K562 (cell line): ENCODE results near the gene PRSS50. TPM values are rescaled to one million over a fixed set of nuclear protein-coding genes. Genes with fewer than 3 reads are reported as not detected.

Source experiments
- ATAC-seq: fragments of 200-7000 bp; cut with Tn5 transposase; 3 replicates; pipeline ENCODE4 v1.9.1; 2020; ENCODE audit warnings: moderate library complexity
- BruUV-seq: library from RNA; stranded (reverse); fragments of 400-500 nt; replicated peaks from 2 replicates; lab custom pipeline; 2021; lab: Mats Ljungman, UMichigan
- CTCF ChIA-PET: fragments of 300-600 bp; formaldehyde crosslinking; extraction: SDS; loops from one replicate; lab custom pipeline; 2021; ENCODE audit warnings: low intra/inter-chr PET ratio; lab: Yijun Ruan, JAX
- POLR2A ChIA-PET: fragments of 300-600, 350-650 bp; sonication (Branson Sonifier 250); formaldehyde crosslinking; extraction: SDS; loops from one replicate; lab custom pipeline; 2021; ENCODE audit warnings: antibody characterized with exemption, inconsistent platforms; lab: Yijun Ruan, JAX
- DNase-seq, 4 experiments: peaks; one replicate each; pipeline versions ENCODE4 v3.0.0 to v3.0.0-alpha.2; 2011 to 2018; ENCODE audit warnings: low spot score in 3 of 4, mixed read lengths in 3 of 4; ENCODE audit errors: extremely low read depth in 1 of 4
- FAIRE-seq: peaks from 2 replicates; lab custom pipeline; 2011; peaks lifted over from hg19 to GRCh38; lab: Jason Lieb, UNC
- H2AFZ ChIP-seq: 2 replicates; pipeline ENCODE4 v1.6.0; 2011; ENCODE audit warnings: low read depth, low read length, control low read depth, inconsistent platforms
- H3K27ac ChIP-seq: fragments of 200-600 bp; 3 replicates; pipeline ENCODE4 v1.8.0; 2011; ENCODE audit warnings: low read depth, mild to moderate bottlenecking, control low read depth, inconsistent platforms, low read length, moderate library complexity, mixed read lengths; ENCODE audit errors: extremely low read depth
- H3K27me3 ChIP-seq, 2 experiments: fragments of 300-600 bp in 1 of 2; 2 replicates in 1 of 2; 3 replicates in 1 of 2; pipeline versions ENCODE4 v1.6.0 to v1.8.0; 2011; ENCODE audit warnings: inconsistent platforms in 2 of 2, low read length in 2 of 2, mild to moderate bottlenecking in 1 of 2, mixed read lengths in 1 of 2, moderate library complexity in 1 of 2; ENCODE audit not compliant: control insufficient read depth in 2 of 2, insufficient read depth in 2 of 2
- H3K36me3 ChIP-seq: fragments of 300-600 bp; 3 replicates; pipeline ENCODE4 v1.8.0; 2011; ENCODE audit warnings: mild to moderate bottlenecking, low read length, inconsistent platforms; ENCODE audit not compliant: control insufficient read depth, insufficient read depth
- H3K4me1 ChIP-seq, 2 experiments: fragments of 200-600 bp in 1 of 2; replicated peaks in 1 of 2; 2 replicates in 1 of 2; 3 replicates in 1 of 2; pipeline versions ENCODE4 v1.5.1 to v1.8.0; 2011; ENCODE audit warnings: inconsistent platforms in 2 of 2, low read length in 2 of 2, mild to moderate bottlenecking in 1 of 2, mixed read lengths in 1 of 2, moderate library complexity in 1 of 2; ENCODE audit not compliant: control insufficient read depth in 2 of 2, insufficient read depth in 2 of 2
- H3K4me2 ChIP-seq: 2 replicates; pipeline ENCODE4 v1.6.1; 2011; ENCODE audit warnings: low read length, control low read depth, inconsistent platforms, mixed read lengths; ENCODE audit not compliant: insufficient read depth
- H3K4me3 ChIP-seq: fragments of 200-600 bp; sonication (generic), shearing (Covaris generic); 2 replicates; pipeline ENCODE4 v1.5.1; 2016; ENCODE audit warnings: control low read depth, inconsistent platforms
- H3K79me2 ChIP-seq: fragments of 200-600 bp; 3 replicates; pipeline ENCODE4 v1.8.0; 2011; ENCODE audit warnings: low read length, inconsistent platforms; ENCODE audit not compliant: control insufficient read depth, insufficient read depth
- H3K9ac ChIP-seq, 2 experiments: 2 replicates each; pipeline versions ENCODE4 v1.6.0 to v1.6.1; 2011; ENCODE audit warnings: low read depth in 2 of 2, low read length in 2 of 2, control low read depth in 1 of 2, inconsistent platforms in 1 of 2, mild to moderate bottlenecking in 1 of 2, mixed read lengths in 1 of 2; ENCODE audit not compliant: insufficient read depth in 1 of 2
- H3K9me1 ChIP-seq: one replicate; pipeline ENCODE4 v1.6.0; 2011; ENCODE audit warnings: inconsistent platforms, mild to moderate bottlenecking, low read length, moderate library complexity; ENCODE audit not compliant: control insufficient read depth, insufficient read depth
- H3K9me3 ChIP-seq: replicated peaks from 2 replicates; pipeline ENCODE4 v1.5.1; 2011; ENCODE audit warnings: low read depth, low read length, inconsistent platforms; ENCODE audit not compliant: control insufficient read depth, insufficient read depth
- H4K20me1 ChIP-seq: replicated peaks from 2 replicates; pipeline ENCODE4 v1.6.1; 2011; ENCODE audit warnings: low read length, inconsistent platforms, mixed read lengths; ENCODE audit not compliant: control insufficient read depth, insufficient read depth
- ARID3B ChIP-seq: fragments of 250-450 bp; sonication (Bioruptor Pico); IDR thresholded peaks from 2 replicates; pipeline ENCODE4 v1.4.0; 2020; ENCODE audit warnings: borderline replicate concordance
- CBX3 ChIP-seq, 2 experiments: IDR thresholded peaks; 1 replicate in 1 of 2; 2 replicates in 1 of 2; pipeline ENCODE4 v1.6.1; 2012; ENCODE audit warnings: inconsistent platforms in 2 of 2, low read length in 2 of 2, borderline replicate concordance in 1 of 2, control low read depth in 1 of 2
- CSDE1 ChIP-seq, 2 experiments: fragments of 450-650 bp; IDR thresholded peaks; 2 replicates each; pipeline ENCODE4 v1.6.1; 2016; ENCODE audit warnings: mild to moderate bottlenecking in 1 of 2
- EP400 ChIP-seq: fragments of 450-650 bp; IDR thresholded peaks from 2 replicates; pipeline ENCODE4 v1.6.1; 2017; ENCODE audit warnings: antibody characterized with exemption, mild to moderate bottlenecking, moderate library complexity
- FIP1L1 ChIP-seq: fragments of 200-400 bp; formaldehyde crosslinking; IDR thresholded peaks from 2 replicates; pipeline ENCODE4 v1.6.1; 2018; ENCODE audit warnings: mild to moderate bottlenecking, low read depth, low read length; ENCODE audit not compliant: poor library complexity, severe bottlenecking
- GATAD2B ChIP-seq: fragments of 450-650 bp; IDR thresholded peaks from 2 replicates; pipeline ENCODE4 v1.6.1; 2017; ENCODE audit warnings: mild to moderate bottlenecking, borderline replicate concordance
- GTF2E2 ChIP-seq: fragments of 200-800 bp; sonication (Bioruptor generic); IDR thresholded peaks from 2 replicates; pipeline ENCODE4 v1.6.1; 2016; ENCODE audit warnings: missing genetic modification characterization, missing compliant biosample characterization
- IRF1 ChIP-seq: sonication (generic); formaldehyde crosslinking; IDR thresholded peaks from 2 replicates; pipeline ENCODE4 v1.8.0; 2022; ENCODE audit warnings: missing genetic modification reagents, mild to moderate bottlenecking, borderline replicate concordance
- SIN3A ChIP-seq, 2 experiments: fragments of 150-350 bp in 1 of 2; IDR thresholded peaks; 2 replicates each; pipeline ENCODE4 v1.6.1; 2011 to 2016; ENCODE audit warnings: borderline replicate concordance in 2 of 2, low read depth in 2 of 2, low read length in 2 of 2, mild to moderate bottlenecking in 2 of 2, moderate library complexity in 2 of 2; ENCODE audit not compliant: control insufficient read depth in 1 of 2
- TAF15 ChIP-seq: fragments of 200-400 bp; formaldehyde crosslinking; IDR thresholded peaks from 2 replicates; pipeline ENCODE4 v1.6.1; 2017; ENCODE audit warnings: mild to moderate bottlenecking, low read depth, low read length, moderate library complexity
- ZNF224 ChIP-seq: sonication (generic); formaldehyde crosslinking; IDR thresholded peaks from 2 replicates; pipeline ENCODE4 v1.8.0; 2022; ENCODE audit warnings: mild to moderate bottlenecking, missing genetic modification reagents
- ZNF444 ChIP-seq: fragments of 250-450 bp; sonication (Bioruptor Pico); IDR thresholded peaks from 2 replicates; pipeline ENCODE4 v1.4.0; 2020; ENCODE audit warnings: mild to moderate bottlenecking, moderate library complexity
- ZNF449 ChIP-seq: fragments of 250-450 bp; sonication (Bioruptor Pico); IDR thresholded peaks from 2 replicates; pipeline ENCODE4 v1.8.0; 2022; ENCODE audit warnings: moderate library complexity, mild to moderate bottlenecking, inconsistent platforms
- WGBS: fragments of 100-300 bp; shearing (Covaris generic); methylation state at CpG from one replicate; pipeline ENCODE4 v1.1.6; 2016; ENCODE audit warnings: low coverage, mixed read lengths; ENCODE audit not compliant: insufficient coverage; ENCODE audit errors: missing lambda C conversion rate; 5-methylcytosine and 5-hydroxymethylcytosine counted together
- in situ Hi-C: fragments of 300-500 bp; cut with MboI; formaldehyde crosslinking; loops from 4 replicates; pipeline ENCODE4 v1.15.0; 2018; ENCODE audit warnings: inconsistent platforms, mixed read lengths
- intact Hi-C: fragments of 100-400 bp; cut with micrococcal nuclease; formaldehyde crosslinking; loops from 2 replicates; pipeline ENCODE4 v1.14.2; 2022
- polyA plus RNA-seq, 8 experiments: library from polyadenylated mRNA; depleted of rRNA in 4 of 8; stranded (reverse) in 5 of 8; unstranded in 3 of 8; fragments of >200 nt; fragmentation: Nextera tagmentation in 2 of 8; fragmentation: Illumina TruSeq in 1 of 8; extraction: Ambion mirVana in 2 of 8; extraction: Trizol in 1 of 8; gene quantifications; 2 replicates each; pipeline versions ENCODE4 v1.2.1 to v1.2.3, GENCODE V29; 2011 to 2014; ENCODE audit warnings: inconsistent platforms in 1 of 8, missing spikeins in 1 of 8
- total RNA-seq, 7 experiments: library from RNA; depleted of rRNA in 6 of 7; stranded (reverse); fragments of >200 nt in 6 of 7; fragmentation: Illumina TruSeq in 2 of 7; extraction: Trizol in 2 of 7; gene quantifications; 2 replicates each; pipeline versions ENCODE4 v1.2.1 to v1.2.3, GENCODE V29; 2011 to 2021; ENCODE audit warnings: low replicate concordance in 1 of 7

PRSS50 gene
- total and polyA plus RNA-seq, 9 of the 15 experiments (the other 6 are each of a cell fraction or from before 2014, with no cell fraction given): 0.01 TPM; not detected in 8

- no peak for DNase-seq
- ChIA-PET CTCF (no interaction called here), POLR2A (no interaction called here)
- Histone ChIP-seq H3K36me3 (no peaks in the 10 kb centered on the region), H3K27ac (no peak overlapping the region), H3K9ac (no peak overlapping the region), H2AFZ (no peak overlapping the region), H3K4me1 (no peaks in the 10 kb centered on the region), H4K20me1 (peaks cover 26% of the 10 kb centered on the region), H3K9me1 (no peaks in the 10 kb centered on the region), H3K79me2 (no peaks in the 10 kb centered on the region), H3K9me3 (no peaks in the 10 kb centered on the region)
- no peak for ATAC-seq
- FAIRE-seq: no peak
- intact Hi-C loops: no loop called here
- 0% methylated on average over 8 of the region's 8 CpGs for WGBS
- BruUV-seq: no TSS peak
- TF ChIP-seq ZNF444 (CRISPR knock-in tag) (no peak), TAF15 (no peak), ZNF224 (CRISPR knock-in tag) (no peak), FIP1L1 (no peak), CBX3 (IDR thresholded peaks at IDR 0.05; ENCODE audit: borderline replicate concordance in 1 of 2, low read length in 2 of 2) (no peak)
- TF ChIP-seq, all 486 proteins: peak for 0
- Histone ChIP-seq H3K4me2 (no peak overlapping the region), H3K27me3 (peaks cover 19 to 91% of the 10 kb centered on the region in 2 experiments), H3K4me3 (no peak overlapping the region)
- in situ Hi-C loops: no loop called here
Observed at GRCh38 chr3:46668116-46668515, 49.6 kb downstream of the PRSS50 start.

- ATAC-seq: no peak
- intact Hi-C loops: no loop called here
- H3K9me3 ChIP-seq: no peaks in the 10 kb centered on the region
- H3K4me2 ChIP-seq: no peak overlapping the region
- H3K9me1 ChIP-seq: no peaks in the 10 kb centered on the region
- H3K27me3 ChIP-seq: peaks cover 20 to 94% of the 10 kb centered on the region in 2 experiments
- H4K20me1 ChIP-seq: peaks cover 26% of the 10 kb centered on the region
- DNase-seq: no peak
- H2AFZ ChIP-seq: no peak overlapping the region
- no peak for FAIRE-seq
- no peaks in the 10 kb centered on the region for H3K4me1 ChIP-seq
- in situ Hi-C loops: no loop called here
- no peaks in the 10 kb centered on the region for H3K36me3 ChIP-seq
- no peak overlapping the region for H3K4me3 ChIP-seq
- ChIA-PET POLR2A (no interaction called here), CTCF (no interaction called here)
- H3K9ac ChIP-seq: no peak overlapping the region
- no peaks in the 10 kb centered on the region for H3K79me2 ChIP-seq
- no TSS peak for BruUV-seq
- no peak overlapping the region for H3K27ac ChIP-seq
- WGBS: 3% methylated on average over 9 of the region's 9 CpGs
- TF ChIP-seq SIN3A (IDR thresholded peaks at IDR 0.05; ENCODE audit: borderline replicate concordance in 2 of 2, control insufficient read depth in 1 of 2, low read depth in 2 of 2, low read length in 2 of 2): no peak
- no peak for TF ChIP-seq CSDE1 (IDR thresholded peaks at IDR 0.05)
- no peak for TF ChIP-seq GTF2E2
- no peak for TF ChIP-seq ARID3B (CRISPR knock-in tag)
- TF ChIP-seq EP400: no peak
- no peak for TF ChIP-seq IRF1 (CRISPR knock-in tag)
- no peak for TF ChIP-seq GATAD2B
- TF ChIP-seq FIP1L1: no peak
- no peak for TF ChIP-seq ZNF449 (CRISPR knock-in tag)
Observed at GRCh38 chr3:46667657-46668056, 50.0 kb downstream of the PRSS50 start.
